Measurements from ENCODE around the gene ATP7B. TPM values are rescaled to one million over a fixed set of nuclear protein-coding genes. Genes with fewer than 3 reads are reported as not detected.
"Not testable (repeated sequence)": the region's sequence is repeated elsewhere in the genome, so short reads cannot be mapped to it uniquely, and the experiment has no call there.

ATP7B gene
- total RNA-seq, 1 experiment from 2014 or later: 11.6 TPM

GRCh38 chr13:52033039-52033438, 21.8 kb upstream of the ATP7B start (continued):
- TF ChIP-seq AFF4 (CRISPR knock-in tag; IDR thresholded peaks at IDR 0.05; ENCODE audit: borderline replicate concordance) (no peak), ZNF121 (CRISPR knock-in tag; IDR thresholded peaks at IDR 0.05) (no peak), SMAD4 (CRISPR knock-in tag; IDR thresholded peaks at IDR 0.05) (no peak), ZNF532 (CRISPR knock-in tag; IDR thresholded peaks at IDR 0.05; ENCODE audit: borderline replicate concordance) (no peak), CDX4 (CRISPR knock-in tag; IDR thresholded peaks at IDR 0.05; ENCODE audit: borderline replicate concordance) (no peak), ZNF263 (CRISPR knock-in tag; IDR thresholded peaks at IDR 0.05; ENCODE audit: low read depth) (no peak)

- Mint-ChIP-seq H3K36me3 (peaks cover 56% of the 10 kb centered on the region), H3K9me3 (peaks cover 42% of the 10 kb centered on the region), H3K4me1 (peaks cover 15% of the 10 kb centered on the region)
- CTCF ChIA-PET: interaction anchor here (0.9 kb wide), 1 partner anchor 98 kb away, joined by 4 read pairs; the partner anchor contains the start of gene NEK5
- DNase-seq (ENCODE audit: low spot score); H3K27ac Mint-ChIP-seq; H3K4me3 Mint-ChIP-seq; POLR2A ChIA-PET; ATAC-seq; H3K27me3 Mint-ChIP-seq (ENCODE audit: low read depth): not testable (repeated sequence)
Measured at GRCh38 chr13:52030401-52030800, 19.2 kb upstream of the ATP7B start.

- POLR2A ChIA-PET: no interaction called here
- DNase-seq (ENCODE audit: low spot score) (no peak), ATAC-seq (no peak)
- CTCF ChIA-PET: interaction anchor here (1.2 kb wide), 1 partner anchor 17 kb away, joined by 3 read pairs; the partner anchor contains the start of gene ALG11
- H3K4me1 Mint-ChIP-seq: peaks cover 9% of the 10 kb centered on the region
- no peak overlapping the region for H3K4me3 Mint-ChIP-seq
- peaks cover 42% of the 10 kb centered on the region for H3K9me3 Mint-ChIP-seq
- H3K27ac Mint-ChIP-seq: no peak overlapping the region
- H3K36me3 Mint-ChIP-seq: peaks cover 65% of the 10 kb centered on the region
- H3K27me3 Mint-ChIP-seq (ENCODE audit: low read depth): no peaks in the 10 kb centered on the region; the same call in 1 of the 2 replicates
- TF ChIP-seq STAT6 (CRISPR knock-in tag; conservative IDR thresholded peaks at IDR 0.05; ENCODE audit: low read depth) (no peak), ARID4B (CRISPR knock-in tag; IDR thresholded peaks at IDR 0.05; ENCODE audit: borderline replicate concordance) (no peak), RELA (CRISPR knock-in tag; IDR thresholded peaks at IDR 0.05; ENCODE audit: borderline replicate concordance) (no peak), RORB (CRISPR knock-in tag; IDR thresholded peaks at IDR 0.05) (no peak), ZNF396 (CRISPR knock-in tag; IDR thresholded peaks at IDR 0.05; ENCODE audit: borderline replicate concordance) (no peak), ZNF121 (CRISPR knock-in tag; IDR thresholded peaks at IDR 0.05) (no peak), ZNF425 (CRISPR knock-in tag; conservative IDR thresholded peaks at IDR 0.05) (no peak), CDX4 (CRISPR knock-in tag; IDR thresholded peaks at IDR 0.05; ENCODE audit: borderline replicate concordance) (no peak)
Measured at GRCh38 chr13:52029569-52029968, 18.3 kb upstream of the ATP7B start.
